Measurements from ENCODE around the gene CD22. TPM values are rescaled to one million over a fixed set of nuclear protein-coding genes. Genes with fewer than 3 reads are reported as not detected.

Gene CD22
- total and polyA plus RNA-seq, 4 donors = 0.15 to 4.1 (median 1.3) TPM

- no peak overlapping the region for H3K9ac ChIP-seq (ENCODE audit: low read depth in 1 of 2, low read length in 2 of 2)
- TF ChIP-seq EGR1 (IDR thresholded peaks at IDR 0.05; ENCODE audit: low read depth in 2 of 2) = no peak
- no peak for TF ChIP-seq FOXA2 (IDR thresholded peaks at IDR 0.05)
- no peak for TF ChIP-seq SP1 (IDR thresholded peaks at IDR 0.05)
- TF ChIP-seq NR2F2 (IDR thresholded peaks at IDR 0.05) = no peak
- no peak for TF ChIP-seq GABPA (IDR thresholded peaks at IDR 0.05 in 1 of 2, conservative IDR thresholded peaks at IDR 0.05 in 1 of 2)
- no peak overlapping the region for H3K27ac ChIP-seq (ENCODE audit: low read depth in 1 of 2, low read length in 2 of 2)
- H3K36me3 ChIP-seq (ENCODE audit: control insufficient read depth in 4 of 4, insufficient read depth in 3 of 4, low read depth in 1 of 4, low read length in 3 of 4) = no peaks in the 10 kb centered on the region
- H3K4me3 ChIP-seq (ENCODE audit: low read depth in 1 of 3, low read length in 3 of 3) = no peak overlapping the region
- WGBS = 91% methylated on average over 19 of the region's 19 CpGs
- no peaks in the 10 kb centered on the region for H3K27me3 ChIP-seq (ENCODE audit: control insufficient read depth in 4 of 4, insufficient read depth in 4 of 4, low read length in 3 of 4)
- no peak for DNase-seq (ENCODE audit: low spot score)
- no peaks in the 10 kb centered on the region for H3K9me3 ChIP-seq (ENCODE audit: control insufficient read depth in 4 of 4, low read length in 3 of 4)
- H3K4me1 ChIP-seq (ENCODE audit: control insufficient read depth in 4 of 4, insufficient read depth in 4 of 4, low read length in 3 of 4) = no peaks in the 10 kb centered on the region
Measured at GRCh38 chr19:35363711-35364425, 34.9 kb downstream of the CD22 start.

GRCh38 chr19:35365303-35365702 lies 36.3 kb downstream of the CD22 start:
- WGBS = 97% methylated on average over 4 of the region's 4 CpGs
- no peak for DNase-seq (ENCODE audit: low spot score)
- Histone ChIP-seq H3K36me3 (ENCODE audit: control insufficient read depth in 4 of 4, insufficient read depth in 3 of 4, low read depth in 1 of 4, low read length in 3 of 4) (no peaks in the 10 kb centered on the region), H3K27ac (ENCODE audit: low read depth in 1 of 2, low read length in 2 of 2) (no peak overlapping the region), H3K9me3 (ENCODE audit: control insufficient read depth in 4 of 4, low read length in 3 of 4) (no peaks in the 10 kb centered on the region), H3K9ac (ENCODE audit: low read depth in 1 of 2, low read length in 2 of 2) (no peak overlapping the region), H3K27me3 (ENCODE audit: control insufficient read depth in 4 of 4, insufficient read depth in 4 of 4, low read length in 3 of 4) (no peaks in the 10 kb centered on the region), H3K4me1 (ENCODE audit: control insufficient read depth in 4 of 4, insufficient read depth in 4 of 4, low read length in 3 of 4) (no peaks in the 10 kb centered on the region), H3K4me3 (ENCODE audit: low read depth in 1 of 3, low read length in 3 of 3) (no peak overlapping the region)
- no peak for TF ChIP-seq SP1 (IDR thresholded peaks at IDR 0.05)
- no peak for TF ChIP-seq GABPA (IDR thresholded peaks at IDR 0.05 in 1 of 2, conservative IDR thresholded peaks at IDR 0.05 in 1 of 2)
- TF ChIP-seq, protein P1, sequence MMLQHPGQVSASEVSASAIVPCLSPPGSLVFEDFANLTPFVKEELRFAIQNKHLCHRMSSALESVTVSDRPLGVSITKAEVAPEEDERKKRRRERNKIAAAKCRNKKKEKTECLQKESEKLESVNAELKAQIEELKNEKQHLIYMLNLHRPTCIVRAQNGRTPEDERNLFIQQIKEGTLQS (IDR thresholded peaks at IDR 0.05) = no peak
- no peak for TF ChIP-seq TAF1 (conservative IDR thresholded peaks at IDR 0.05)
- TF ChIP-seq, protein P2, sequence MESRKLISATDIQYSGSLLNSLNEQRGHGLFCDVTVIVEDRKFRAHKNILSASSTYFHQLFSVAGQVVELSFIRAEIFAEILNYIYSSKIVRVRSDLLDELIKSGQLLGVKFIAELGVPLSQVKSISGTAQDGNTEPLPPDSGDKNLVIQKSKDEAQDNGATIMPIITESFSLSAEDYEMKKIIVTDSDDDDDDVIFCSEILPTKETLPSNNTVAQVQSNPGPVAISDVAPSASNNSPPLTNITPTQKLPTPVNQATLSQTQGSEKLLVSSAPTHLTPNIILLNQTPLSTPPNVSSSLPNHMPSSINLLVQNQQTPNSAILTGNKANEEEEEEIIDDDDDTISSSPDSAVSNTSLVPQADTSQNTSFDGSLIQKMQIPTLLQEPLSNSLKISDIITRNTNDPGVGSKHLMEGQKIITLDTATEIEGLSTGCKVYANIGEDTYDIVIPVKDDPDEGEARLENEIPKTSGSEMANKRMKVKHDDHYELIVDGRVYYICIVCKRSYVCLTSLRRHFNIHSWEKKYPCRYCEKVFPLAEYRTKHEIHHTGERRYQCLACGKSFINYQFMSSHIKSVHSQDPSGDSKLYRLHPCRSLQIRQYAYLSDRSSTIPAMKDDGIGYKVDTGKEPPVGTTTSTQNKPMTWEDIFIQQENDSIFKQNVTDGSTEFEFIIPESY (IDR thresholded peaks at IDR 0.05) = no peak
- TF ChIP-seq, protein P3, sequence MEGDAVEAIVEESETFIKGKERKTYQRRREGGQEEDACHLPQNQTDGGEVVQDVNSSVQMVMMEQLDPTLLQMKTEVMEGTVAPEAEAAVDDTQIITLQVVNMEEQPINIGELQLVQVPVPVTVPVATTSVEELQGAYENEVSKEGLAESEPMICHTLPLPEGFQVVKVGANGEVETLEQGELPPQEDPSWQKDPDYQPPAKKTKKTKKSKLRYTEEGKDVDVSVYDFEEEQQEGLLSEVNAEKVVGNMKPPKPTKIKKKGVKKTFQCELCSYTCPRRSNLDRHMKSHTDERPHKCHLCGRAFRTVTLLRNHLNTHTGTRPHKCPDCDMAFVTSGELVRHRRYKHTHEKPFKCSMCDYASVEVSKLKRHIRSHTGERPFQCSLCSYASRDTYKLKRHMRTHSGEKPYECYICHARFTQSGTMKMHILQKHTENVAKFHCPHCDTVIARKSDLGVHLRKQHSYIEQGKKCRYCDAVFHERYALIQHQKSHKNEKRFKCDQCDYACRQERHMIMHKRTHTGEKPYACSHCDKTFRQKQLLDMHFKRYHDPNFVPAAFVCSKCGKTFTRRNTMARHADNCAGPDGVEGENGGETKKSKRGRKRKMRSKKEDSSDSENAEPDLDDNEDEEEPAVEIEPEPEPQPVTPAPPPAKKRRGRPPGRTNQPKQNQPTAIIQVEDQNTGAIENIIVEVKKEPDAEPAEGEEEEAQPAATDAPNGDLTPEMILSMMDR (IDR thresholded peaks at IDR 0.05; ENCODE audit: low read depth, low read length, missing input control) = no peak
- TF ChIP-seq EGR1 (IDR thresholded peaks at IDR 0.05; ENCODE audit: low read depth in 2 of 2) = no peak
- no peak for TF ChIP-seq HNF4G (IDR thresholded peaks at IDR 0.05)
- TF ChIP-seq, protein P4, sequence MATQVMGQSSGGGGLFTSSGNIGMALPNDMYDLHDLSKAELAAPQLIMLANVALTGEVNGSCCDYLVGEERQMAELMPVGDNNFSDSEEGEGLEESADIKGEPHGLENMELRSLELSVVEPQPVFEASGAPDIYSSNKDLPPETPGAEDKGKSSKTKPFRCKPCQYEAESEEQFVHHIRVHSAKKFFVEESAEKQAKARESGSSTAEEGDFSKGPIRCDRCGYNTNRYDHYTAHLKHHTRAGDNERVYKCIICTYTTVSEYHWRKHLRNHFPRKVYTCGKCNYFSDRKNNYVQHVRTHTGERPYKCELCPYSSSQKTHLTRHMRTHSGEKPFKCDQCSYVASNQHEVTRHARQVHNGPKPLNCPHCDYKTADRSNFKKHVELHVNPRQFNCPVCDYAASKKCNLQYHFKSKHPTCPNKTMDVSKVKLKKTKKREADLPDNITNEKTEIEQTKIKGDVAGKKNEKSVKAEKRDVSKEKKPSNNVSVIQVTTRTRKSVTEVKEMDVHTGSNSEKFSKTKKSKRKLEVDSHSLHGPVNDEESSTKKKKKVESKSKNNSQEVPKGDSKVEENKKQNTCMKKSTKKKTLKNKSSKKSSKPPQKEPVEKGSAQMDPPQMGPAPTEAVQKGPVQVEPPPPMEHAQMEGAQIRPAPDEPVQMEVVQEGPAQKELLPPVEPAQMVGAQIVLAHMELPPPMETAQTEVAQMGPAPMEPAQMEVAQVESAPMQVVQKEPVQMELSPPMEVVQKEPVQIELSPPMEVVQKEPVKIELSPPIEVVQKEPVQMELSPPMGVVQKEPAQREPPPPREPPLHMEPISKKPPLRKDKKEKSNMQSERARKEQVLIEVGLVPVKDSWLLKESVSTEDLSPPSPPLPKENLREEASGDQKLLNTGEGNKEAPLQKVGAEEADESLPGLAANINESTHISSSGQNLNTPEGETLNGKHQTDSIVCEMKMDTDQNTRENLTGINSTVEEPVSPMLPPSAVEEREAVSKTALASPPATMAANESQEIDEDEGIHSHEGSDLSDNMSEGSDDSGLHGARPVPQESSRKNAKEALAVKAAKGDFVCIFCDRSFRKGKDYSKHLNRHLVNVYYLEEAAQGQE (IDR thresholded peaks at IDR 0.05) = no peak
- TF ChIP-seq RAD21 (IDR thresholded peaks at IDR 0.05) = no peak
- TF ChIP-seq YY1 (IDR thresholded peaks at IDR 0.05) = no peak
- TF ChIP-seq JUND (IDR thresholded peaks at IDR 0.05) = no peak
- no peak for TF ChIP-seq NR2F2 (IDR thresholded peaks at IDR 0.05)
- no peak for TF ChIP-seq FOXA1 (IDR thresholded peaks at IDR 0.05)
- no peak for TF ChIP-seq FOXA2 (IDR thresholded peaks at IDR 0.05)
